NCI-H526 treated with DMSO at 0.1 percent for 48 hours (cell line): ENCODE data around the gene APOL5.

Experiments used
- DNase-seq: peaks from one replicate; lab custom pipeline; 2025; lab: John Stamatoyannopoulos, UW

APOL5 gene

DNA sequence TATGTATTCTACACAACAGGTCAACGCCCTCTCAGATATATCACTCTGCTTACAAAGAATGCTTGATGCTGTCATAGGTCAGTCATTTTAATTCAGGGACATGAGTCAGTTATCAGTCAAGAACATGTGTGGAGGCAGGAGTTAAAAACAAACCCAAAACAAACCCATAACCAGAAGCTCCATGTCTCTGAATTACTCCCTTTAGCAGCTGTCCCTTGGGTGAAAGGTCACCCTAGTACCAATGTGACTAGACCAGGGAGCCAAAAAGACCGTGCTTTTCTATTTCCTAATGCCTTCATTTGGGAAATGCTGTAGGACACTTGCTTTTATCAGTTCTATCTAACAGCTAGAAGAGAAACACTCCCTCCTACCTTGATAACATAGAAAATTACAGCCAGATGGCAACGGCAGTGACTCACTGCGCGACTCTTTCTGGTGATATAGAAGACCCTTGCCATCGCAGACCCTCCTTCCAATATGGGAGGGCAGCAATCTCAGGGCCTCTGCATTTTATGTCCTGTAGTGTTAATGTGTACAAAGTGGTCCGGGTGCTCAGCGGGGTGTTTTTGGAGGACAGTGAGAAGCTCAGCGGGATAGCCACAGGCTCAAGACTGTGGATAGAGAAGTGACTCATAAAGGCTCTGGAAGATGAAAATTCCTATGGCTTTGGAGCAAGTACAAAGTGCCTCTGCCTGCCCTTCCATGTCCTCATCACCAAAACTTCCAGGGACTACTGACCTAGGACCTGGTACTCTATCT lies 24.8 kb downstream of the APOL5 start:
- DNase-seq, result no peak

DNA sequence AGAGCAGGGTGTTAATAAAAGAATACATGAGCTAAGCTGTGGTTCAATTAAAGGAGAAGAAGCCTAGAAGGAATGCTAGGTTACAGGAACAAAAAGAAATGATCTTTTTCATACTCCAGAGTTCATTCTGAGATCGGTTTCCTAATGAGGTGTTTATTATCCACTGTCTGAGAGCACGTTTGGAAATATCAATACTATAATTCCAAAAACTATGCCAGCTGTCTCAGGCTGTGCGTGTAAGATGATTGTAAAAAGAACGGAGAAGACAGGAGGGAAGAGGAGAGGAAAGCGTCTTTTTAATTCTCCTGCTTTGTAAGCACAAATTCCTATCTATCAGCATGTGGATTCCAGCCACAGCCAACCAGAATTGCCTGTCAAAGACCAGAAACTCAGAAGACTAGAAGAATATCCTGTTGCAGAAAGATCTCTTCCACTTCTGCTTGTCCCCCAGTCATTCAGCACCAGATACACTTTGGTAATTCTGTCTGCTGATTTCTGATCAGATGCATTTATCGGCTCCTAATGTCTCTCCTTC lies 25.7 kb downstream of the APOL5 start:
- no peak for DNase-seq

GRCh38 chr22:35746248-35746647 lies 28.6 kb downstream of the APOL5 start:
- no peak for DNase-seq

DNA sequence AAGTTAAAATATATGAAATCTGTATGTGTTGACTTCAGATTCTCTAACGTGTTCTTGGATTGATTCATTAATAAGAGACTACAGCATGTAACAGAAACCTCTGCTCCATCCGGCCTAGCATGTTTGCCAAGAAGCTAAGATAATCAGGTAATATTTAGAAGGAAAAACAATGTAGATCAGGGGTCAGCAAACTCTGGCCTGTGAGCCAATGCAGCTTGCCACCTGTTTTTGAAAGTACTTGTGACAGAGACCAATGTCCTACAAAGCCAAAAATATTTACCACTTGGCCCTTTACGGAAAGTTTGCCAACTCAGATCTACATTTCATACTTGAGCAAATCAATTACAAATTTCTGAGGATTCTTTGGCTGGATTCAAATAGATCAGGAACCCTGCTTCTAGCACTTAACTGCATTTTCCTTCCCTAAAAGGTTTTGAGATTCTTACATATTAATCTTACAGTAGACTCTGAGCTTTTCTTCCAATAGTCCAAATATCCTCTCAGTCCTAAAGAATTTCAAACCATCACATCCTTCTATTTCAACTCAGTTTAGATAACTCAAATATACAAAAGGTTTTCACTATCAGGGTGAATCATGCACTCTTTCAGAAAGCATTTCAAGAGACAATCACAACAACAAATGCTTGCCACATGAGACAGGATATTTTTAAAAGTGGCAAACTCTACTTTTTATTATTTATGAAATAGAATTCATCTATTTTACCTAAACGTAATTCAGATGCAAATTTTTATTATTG lies 29.5 kb downstream of the APOL5 start:
- DNase-seq, result no peak

DNA sequence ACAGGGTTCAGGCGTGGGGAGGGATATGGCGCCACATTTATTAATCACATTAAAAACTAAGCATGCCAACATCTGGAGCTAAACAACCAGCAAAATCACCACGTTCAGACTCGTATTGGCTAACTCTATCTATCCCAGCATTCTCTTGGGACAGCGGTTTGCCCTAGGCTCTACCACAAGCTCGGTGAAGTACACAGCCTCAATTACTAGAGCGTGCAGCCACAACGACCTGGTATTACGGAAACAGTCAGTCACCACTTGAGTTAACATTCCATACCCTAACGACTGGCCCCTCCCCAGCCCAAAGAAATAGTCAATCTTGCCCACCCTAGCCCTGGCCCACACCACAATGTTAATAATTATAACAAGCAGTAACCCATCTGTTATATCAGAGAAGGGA lies 32.1 kb downstream of the APOL5 start:
- no peak for DNase-seq

DNA sequence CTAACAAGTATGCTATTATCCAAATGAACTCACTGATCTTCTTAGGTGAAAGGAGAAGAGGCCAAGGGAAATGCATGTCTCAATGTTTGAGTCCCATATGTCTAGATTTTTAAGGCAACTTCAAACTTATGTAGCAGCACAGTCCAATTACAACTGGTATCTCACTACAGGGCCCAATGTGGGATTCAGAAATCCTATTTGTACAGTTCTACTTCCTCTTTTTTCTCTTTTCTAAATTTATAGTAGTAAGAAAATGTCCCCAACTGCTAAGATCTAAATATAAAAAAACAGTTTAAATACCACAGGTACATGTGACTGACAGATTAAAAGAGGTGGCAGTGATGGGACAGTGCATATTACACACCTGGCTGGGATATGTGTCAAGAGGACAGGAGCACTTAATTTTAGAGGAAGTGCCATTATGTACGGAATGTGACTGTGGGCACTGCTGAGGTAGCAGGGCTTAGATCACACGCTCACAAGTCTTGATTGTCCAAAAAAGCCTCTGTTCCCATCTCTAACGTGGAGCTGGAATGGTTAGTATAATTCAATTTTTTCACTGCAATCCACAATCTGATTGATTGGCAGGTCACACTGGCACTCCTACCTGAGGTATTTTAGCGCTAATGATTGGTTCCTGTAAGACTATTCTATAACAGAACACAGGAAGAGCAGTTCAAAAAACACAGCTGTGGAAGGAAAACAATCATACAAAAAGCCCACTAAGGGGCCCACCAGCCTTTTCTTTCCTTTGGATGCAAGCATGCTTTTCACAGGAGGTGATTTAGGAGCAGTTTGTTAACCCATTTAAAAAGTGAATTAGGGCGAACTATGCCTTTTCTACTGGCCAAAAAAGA lies 34.6 kb downstream of the APOL5 start:
- DNase-seq, result no peak

GRCh38 chr22:35752863-35753189 lies 35.2 kb downstream of the APOL5 start:
- DNase-seq, result no peak

DNA sequence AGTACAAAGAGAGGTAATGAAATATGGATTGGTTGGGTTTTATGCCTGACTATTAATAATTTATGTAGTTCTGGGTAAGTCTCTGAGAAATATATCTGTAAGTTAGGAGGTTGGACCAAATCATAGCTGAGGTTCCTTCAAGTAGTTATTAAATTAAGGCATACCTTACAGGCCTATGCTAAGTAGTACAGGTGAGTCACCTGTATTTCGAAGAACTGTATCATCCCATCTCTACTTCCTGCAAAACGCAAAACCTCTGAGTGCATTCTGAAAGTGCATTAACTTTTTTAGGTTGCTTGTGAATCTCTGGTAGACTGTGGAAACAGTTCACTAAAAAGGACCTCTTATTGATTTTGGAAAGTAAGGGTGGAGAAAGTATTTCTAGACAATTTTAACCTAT lies 37.1 kb downstream of the APOL5 start:
- no peak for DNase-seq

DNA sequence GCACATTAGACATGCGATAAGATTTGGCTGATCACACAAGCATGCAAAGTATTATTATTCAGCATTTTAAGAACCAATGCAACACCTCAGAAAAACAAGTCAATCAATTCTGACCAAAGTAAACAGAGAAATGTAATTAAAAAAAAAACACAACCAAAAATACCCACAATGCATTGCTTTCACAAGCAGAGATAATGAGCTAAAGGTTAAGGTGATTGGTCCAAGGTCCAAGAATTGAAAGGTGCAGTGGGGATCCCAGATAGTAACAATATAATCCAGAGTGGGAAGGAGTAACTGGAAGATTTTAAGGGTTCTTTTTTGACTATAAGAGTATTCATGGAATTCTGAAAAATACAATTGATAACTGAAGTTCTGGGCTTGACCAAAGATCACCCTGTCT lies 39.0 kb downstream of the APOL5 start:
- no peak for DNase-seq

DNA sequence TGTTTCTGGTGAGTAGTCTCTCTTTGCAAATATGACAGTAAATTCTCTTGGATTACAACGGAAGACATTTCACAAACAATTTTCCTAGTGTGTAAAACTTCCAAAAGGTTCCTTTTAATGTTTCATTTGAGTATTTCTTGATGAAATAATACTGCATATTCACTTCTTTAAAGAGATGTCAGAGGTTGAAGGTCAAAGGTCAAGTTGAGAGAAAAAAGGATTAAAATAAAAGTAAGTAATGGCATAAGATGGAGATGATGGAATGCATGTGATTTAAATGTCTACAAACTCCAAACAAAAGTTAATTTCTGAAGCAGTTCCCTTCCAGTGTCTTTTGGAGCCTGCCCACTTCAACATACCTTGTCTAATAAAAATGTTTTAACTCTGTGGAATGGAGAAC lies 40.7 kb downstream of the APOL5 start:
- DNase-seq, result no peak

- no peak for DNase-seq
Observed at GRCh38 chr22:35761037-35761436, 43.4 kb downstream of the APOL5 start.

GRCh38 chr22:35766654-35767580 lies 49.2 kb downstream of the APOL5 start:
- DNase-seq, result no peak

DNA sequence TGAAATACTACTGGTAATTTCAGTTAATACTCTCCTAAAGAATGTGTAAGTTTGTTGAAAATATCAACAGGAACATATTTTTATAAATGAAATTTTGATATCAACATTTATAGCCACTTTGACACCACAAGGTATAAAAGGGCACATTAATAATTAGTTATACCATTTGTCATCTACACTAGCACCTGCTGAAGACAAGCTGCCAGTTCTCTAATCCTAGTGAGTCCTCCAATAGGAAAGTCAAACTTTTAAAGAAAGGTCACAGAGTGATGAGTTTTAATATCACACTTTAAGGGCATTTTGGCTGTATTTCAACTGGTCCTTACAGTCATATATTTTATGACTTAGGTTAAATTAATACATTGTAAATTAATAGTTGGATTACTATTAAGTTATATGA lies 52.3 kb downstream of the APOL5 start:
- DNase-seq, result no peak

GRCh38 chr22:35775339-35775738 lies 57.7 kb downstream of the APOL5 start:
- no peak for DNase-seq

DNA sequence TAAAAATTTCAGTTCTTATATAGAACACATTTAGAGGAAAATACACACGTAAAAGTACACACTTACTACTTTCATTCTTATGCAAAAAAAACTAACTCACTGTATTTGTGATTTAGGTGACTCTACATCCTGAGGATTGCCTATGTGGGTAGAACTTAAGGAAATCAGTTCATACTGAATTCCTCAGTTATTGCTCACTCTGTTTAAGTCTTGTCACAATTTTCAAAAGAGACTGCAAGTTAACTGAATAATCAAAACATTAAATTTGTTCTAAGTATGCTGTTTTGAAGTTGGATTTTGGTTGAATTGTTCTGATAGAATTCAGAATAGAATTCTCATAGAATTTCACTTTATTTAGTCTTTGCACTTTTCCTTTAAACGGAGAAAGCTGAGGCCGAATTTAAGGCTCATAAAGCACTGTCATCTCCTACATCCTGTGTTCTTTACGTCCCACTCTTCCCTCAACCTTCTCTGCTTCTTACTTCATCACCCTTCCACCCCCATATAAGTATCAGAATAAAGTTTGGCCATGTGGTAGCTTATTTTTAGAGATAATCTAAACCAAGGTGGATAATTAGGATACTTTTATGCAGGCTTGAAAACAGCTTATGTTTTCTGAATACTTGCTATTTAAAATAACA lies 59.8 kb downstream of the APOL5 start:
- DNase-seq, result no peak
